Parathyroid adenoma (tissue), 2 donors: ENCODE results near the gene ADSL.

Source experiments
- H2AFZ ChIP-seq: fragments of 300-600 bp; sonication (generic); one replicate; pipeline ENCODE4 v1.7.0; 2017; ENCODE audit warnings: antibody characterized with exemption, mild to moderate bottlenecking
- H3K27ac ChIP-seq: fragments of 300-600 bp; sonication (generic); one replicate; pipeline ENCODE4 v1.7.0; 2017
- H3K27me3 ChIP-seq: fragments of 300-600 bp; sonication (generic); one replicate; pipeline ENCODE4 v1.7.0; 2017; ENCODE audit warnings: low read length; ENCODE audit not compliant: control insufficient read depth, insufficient read depth
- H3K36me3 ChIP-seq: fragments of 300-600 bp; sonication (generic); one replicate; pipeline ENCODE4 v1.7.0; 2017; ENCODE audit warnings: low read length; ENCODE audit not compliant: control insufficient read depth, insufficient read depth
- H3K4me1 ChIP-seq: fragments of 300-600 bp; sonication (generic); one replicate; pipeline ENCODE4 v1.7.0; 2017; ENCODE audit warnings: control low read depth
- H3K4me2 ChIP-seq: fragments of 300-600 bp; sonication (generic); one replicate; pipeline ENCODE4 v1.7.0; 2017; ENCODE audit warnings: low read length
- H3K4me3 ChIP-seq: fragments of 300-600 bp; sonication (generic); one replicate; pipeline ENCODE4 v1.7.0; 2017; ENCODE audit warnings: low read depth, low read length
- H3K79me2 ChIP-seq: fragments of 300-600 bp; sonication (generic); one replicate; pipeline ENCODE4 v1.7.0; 2017; ENCODE audit warnings: control low read depth
- H3K9ac ChIP-seq: fragments of 300-600 bp; sonication (generic); one replicate; pipeline ENCODE4 v1.7.0; 2017; ENCODE audit warnings: mild to moderate bottlenecking
- H3K9me3 ChIP-seq: fragments of 300-600 bp; sonication (generic); one replicate; pipeline ENCODE4 v1.7.0; 2017; ENCODE audit warnings: low read length; ENCODE audit not compliant: control insufficient read depth
- CTCF ChIP-seq: fragments of 300-600 bp; sonication (generic); IDR thresholded peaks from one replicate; pipeline ENCODE4 v1.7.0; 2017; ENCODE audit warnings: antibody characterized with exemption, mild to moderate bottlenecking
- donor health status: primary hyperparathyroidism.

The ADSL gene

DNA sequence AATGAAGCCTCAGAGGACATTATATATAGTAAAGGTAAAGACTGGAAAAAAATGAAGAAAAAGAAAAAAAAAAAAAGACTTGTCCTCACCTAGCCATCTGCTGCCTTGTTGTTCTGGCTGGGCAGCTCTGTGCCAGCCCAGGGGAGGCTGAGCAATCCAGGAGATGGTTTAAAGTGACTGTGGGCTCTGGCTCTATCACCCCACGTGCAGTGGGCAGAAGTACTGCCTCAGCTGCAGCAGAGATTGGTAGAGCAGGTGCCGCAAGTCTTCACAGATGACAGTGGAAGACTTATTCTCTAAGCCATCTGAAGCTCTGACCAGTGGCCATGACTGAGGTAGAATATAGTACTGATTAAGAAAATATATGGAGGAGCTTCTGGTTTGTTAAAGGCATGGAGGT is 86.3 kb downstream of the ADSL start:
- H3K9me3 ChIP-seq, result no peaks in the 10 kb centered on the region
- H3K79me2 ChIP-seq, result no peaks in the 10 kb centered on the region
- no peaks in the 10 kb centered on the region for H3K36me3 ChIP-seq
- no peak for TF ChIP-seq CTCF
- H3K9ac ChIP-seq, result no peak overlapping the region
- H3K27ac ChIP-seq, result no peak overlapping the region
- H3K4me2 ChIP-seq, result no peak overlapping the region
- H3K27me3 ChIP-seq, result no peaks in the 10 kb centered on the region
- H3K4me3 ChIP-seq, result no peak overlapping the region
- no peak overlapping the region for H2AFZ ChIP-seq
- H3K4me1 ChIP-seq, result no peaks in the 10 kb centered on the region

DNA sequence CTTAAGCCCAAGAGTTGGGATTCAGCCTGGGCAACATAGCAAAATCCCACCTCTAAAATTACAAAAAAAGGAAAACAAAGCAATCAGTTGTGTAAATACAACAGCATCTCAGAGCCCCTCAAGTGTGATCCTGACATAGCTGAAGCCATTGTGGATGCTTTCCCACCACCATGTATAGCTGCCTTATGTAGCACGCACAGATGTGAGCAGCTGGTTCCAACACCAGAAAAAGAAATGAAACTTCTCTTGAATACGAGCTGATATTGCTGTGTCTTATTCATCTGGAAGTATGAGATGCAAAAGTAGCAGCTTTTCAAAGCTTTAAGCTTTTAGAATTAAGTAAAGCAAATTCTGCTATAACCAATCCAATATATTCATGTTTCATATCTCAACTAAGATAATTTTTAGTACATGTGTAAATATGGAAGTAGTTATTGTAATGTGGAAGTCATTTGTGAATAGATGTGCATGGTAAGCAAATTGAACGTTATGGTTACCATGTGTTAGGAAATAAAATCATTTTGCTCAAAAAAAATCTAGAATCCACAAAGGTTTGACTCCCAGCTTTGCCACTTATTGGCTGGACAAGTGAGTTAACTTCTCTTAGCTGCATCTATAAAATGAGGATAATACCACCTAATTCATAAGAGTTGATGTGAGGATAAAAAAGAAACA is 87.3 kb downstream of the ADSL start:
- Histone ChIP-seq H3K79me2 (no peaks in the 10 kb centered on the region), H3K4me3 (no peak overlapping the region), H3K36me3 (no peaks in the 10 kb centered on the region), H3K9ac (no peak overlapping the region), H3K9me3 (no peaks in the 10 kb centered on the region), H3K27me3 (no peaks in the 10 kb centered on the region), H2AFZ (no peak overlapping the region), H3K27ac (no peak overlapping the region), H3K4me1 (no peaks in the 10 kb centered on the region), H3K4me2 (no peak overlapping the region)
- TF ChIP-seq CTCF, result no peak

DNA sequence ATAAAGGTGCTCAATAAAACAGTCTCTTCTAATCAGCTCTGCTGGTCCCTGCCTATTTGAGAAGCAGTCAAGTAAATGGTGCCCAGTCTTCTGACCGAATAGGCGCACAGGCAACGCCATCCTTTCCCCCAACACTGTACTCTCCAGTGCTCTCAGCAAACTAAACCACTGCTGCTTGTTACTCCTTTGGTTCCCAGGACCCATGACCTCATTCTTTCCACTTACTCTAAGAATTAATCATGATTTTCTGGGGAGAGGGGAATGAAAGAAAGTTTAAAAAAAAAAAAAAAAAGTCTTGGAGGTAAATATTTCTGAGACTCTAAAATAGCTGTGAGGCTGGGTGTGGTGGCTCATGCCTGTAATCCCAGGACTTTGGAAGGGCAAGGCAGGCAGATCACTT is 87.8 kb downstream of the ADSL start:
- Histone ChIP-seq H3K9me3 (no peaks in the 10 kb centered on the region), H3K4me1 (no peaks in the 10 kb centered on the region), H2AFZ (no peak overlapping the region), H3K4me2 (no peak overlapping the region), H3K9ac (no peak overlapping the region), H3K4me3 (no peak overlapping the region), H3K36me3 (no peaks in the 10 kb centered on the region), H3K27me3 (no peaks in the 10 kb centered on the region), H3K27ac (no peak overlapping the region), H3K79me2 (no peaks in the 10 kb centered on the region)
- TF ChIP-seq CTCF, result no peak

DNA sequence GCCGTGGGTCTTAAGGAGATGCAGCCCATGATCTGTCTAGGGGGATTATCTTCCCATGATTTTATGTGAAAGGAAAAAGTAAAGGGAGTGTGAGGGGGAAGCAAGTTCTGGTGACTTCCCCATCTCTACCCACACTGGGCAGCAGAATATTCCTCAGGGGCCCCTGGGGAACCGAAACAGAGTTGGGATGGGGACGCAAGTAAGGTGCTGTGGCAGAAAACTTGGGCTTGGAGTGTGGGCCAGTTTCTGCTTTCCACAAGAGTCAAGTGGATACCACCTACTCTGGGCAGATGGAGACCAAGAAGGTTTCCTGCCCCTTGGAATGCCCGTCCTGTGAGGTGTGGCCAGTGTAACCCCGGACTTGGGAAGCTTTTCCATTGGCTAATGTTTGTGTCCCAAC is 88.4 kb downstream of the ADSL start:
- H3K36me3 ChIP-seq, result no peaks in the 10 kb centered on the region
- H3K4me3 ChIP-seq, result no peak overlapping the region
- no peak overlapping the region for H3K9ac ChIP-seq
- H3K9me3 ChIP-seq, result no peaks in the 10 kb centered on the region
- H3K27ac ChIP-seq, result no peak overlapping the region
- H3K79me2 ChIP-seq, result no peaks in the 10 kb centered on the region
- H3K27me3 ChIP-seq, result no peaks in the 10 kb centered on the region
- H2AFZ ChIP-seq, result no peak overlapping the region
- no peaks in the 10 kb centered on the region for H3K4me1 ChIP-seq
- no peak for TF ChIP-seq CTCF
- no peak overlapping the region for H3K4me2 ChIP-seq
